NCI-H128 (cell line): ENCODE results near the gene HDAC7.

ENCODE experiments used
- DNase-seq: peaks from one replicate; lab custom pipeline; 2025; ENCODE audit not compliant: unreplicated experiment; lab: John Stamatoyannopoulos, UW

HDAC7 gene

DNA sequence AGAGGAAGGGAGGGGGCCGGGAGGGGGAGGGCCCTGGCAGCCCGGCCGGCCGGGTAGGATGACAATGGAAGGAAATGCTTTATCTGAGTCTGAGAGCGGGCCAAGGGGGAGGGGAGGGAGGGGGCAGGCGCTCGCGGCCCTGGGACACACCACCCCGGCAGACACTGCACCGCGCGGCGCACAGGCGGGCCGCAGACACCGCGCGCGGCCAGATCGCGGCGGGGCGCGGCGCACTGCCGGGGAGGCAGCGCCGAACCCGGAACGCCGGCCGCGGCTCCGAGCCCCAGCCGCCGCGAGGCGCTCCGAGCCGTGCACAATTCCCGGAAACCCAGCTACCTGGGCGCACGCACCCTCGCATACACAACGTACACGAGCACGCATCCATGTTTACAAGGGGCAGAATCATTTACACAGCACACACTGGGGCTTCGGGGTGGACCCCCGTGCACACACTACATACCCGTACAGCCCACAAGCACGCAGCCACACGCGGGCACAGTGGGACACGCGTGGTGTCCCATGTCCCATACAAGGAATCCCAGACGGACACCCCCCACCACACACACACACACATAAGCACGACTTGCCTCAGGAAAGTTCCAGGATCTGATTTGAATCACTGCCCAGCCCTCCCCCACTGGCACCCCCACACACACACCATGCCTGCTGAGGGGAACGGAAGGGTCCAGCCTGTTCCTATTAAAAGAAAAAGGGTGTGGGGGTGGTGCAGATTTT is at the start of gene HDAC7:
Gene HDAC7 (minus strand): TSS at position 8 of the 735 bp plus-strand sequence. CDS start 118 bp downstream, outside the sequence.
- DNase-seq, result no peak

DNA sequence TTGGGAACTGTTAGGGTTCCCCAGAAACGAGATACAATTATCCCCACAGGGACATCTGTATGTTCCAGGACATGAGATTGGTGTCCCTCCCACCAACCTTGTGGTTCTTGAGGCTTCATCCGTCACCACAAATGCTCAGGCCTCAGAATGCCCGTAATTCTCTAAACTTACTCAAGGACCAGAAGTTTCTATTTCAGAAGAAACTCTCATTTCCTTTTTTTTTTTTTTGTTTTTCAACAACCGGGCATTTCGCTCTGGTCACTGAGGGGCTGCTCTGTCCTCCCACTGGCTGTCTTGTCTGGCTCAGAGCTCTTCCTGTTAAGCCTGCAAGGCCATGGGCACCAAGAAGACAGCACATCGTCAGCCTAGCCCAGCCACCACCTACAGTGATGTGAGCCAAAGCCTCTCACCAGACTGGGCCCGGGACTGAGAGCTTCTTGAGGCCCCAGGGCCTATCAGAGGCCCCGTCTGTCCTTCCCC is 48.9 kb upstream of the HDAC7 start:
- DNase-seq, result no peak

GRCh38 chr12:47868041-47868440 is 48.3 kb upstream of the HDAC7 start:
- DNase-seq, result no peak

GRCh38 chr12:47867495-47867941 is 47.8 kb upstream of the HDAC7 start:
- no peak for DNase-seq

GRCh38 chr12:47864646-47865235 is 45.0 kb upstream of the HDAC7 start:
- DNase-seq, result no peak

DNA sequence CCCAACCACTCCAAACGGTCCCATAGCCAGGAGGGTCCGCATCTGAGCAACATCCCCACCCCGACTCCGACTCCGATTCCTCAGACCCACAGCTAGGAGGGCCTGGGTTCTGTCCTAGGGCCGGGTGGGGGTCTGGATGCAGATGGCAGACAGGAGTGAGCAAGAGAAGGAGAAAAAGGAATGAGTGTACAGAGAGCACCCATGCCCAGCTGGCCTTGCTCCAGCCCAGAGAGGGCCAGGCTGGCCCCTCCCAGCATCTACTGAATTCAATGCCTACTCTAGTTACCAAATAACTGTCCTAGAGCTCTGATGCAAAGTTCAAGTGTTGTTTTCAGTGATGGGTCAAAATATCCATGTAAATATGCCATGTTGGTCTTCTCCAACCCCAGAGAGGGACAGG is 44.3 kb upstream of the HDAC7 start:
- DNase-seq, result no peak

- DNase-seq, result no peak
Observed at GRCh38 chr12:47863467-47863866, 43.8 kb upstream of the HDAC7 start.

DNA sequence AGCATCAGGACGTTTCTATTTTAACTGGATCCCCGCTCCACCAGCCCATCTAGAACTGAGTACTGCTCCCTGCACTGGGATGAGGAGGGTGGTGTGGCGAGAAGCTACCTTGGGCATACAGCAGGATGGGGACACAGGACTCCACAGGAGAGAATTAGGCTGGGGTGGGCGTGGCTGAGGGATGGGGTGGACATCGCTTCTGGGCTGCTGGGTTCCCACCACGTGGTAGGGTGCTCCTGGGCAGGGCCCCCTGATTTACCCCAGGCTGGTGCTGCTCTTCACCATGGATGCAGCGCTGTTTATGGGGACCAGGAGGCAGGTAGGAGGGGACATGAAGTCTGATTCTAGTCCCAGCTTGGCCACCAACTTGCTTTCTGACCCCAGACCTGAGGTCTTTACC is 43.2 kb upstream of the HDAC7 start:
- DNase-seq, result no peak

DNA sequence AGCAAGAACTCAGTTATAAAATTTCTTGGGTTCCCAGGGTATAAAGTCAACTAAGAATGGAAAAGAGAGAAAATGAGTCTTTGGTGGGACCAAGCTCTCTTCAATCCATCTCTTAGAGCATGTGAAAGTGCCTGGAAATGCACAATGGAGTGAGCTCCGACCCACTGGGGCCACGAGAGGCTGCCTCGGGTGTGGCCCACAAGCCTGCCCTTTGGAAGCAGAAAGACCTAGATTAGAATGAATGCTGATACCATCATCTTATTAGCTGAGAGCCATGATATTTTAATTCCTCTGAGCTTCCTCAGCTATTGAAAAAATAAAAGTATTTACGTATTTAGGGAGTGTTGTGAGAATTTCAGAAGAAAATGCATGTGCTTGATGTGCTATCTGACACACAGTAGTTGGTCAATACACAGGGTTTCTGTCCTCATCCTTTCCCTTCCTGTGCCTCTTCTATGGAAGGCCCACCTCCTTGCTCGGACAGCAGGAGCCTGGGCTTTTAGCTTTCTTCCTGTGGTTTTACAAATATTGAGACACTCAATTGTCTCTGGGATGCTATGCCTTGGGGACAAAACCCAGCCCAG is 42.6 kb upstream of the HDAC7 start:
- no peak for DNase-seq

- DNase-seq, result no peak
Observed at GRCh38 chr12:47860873-47861272, 41.2 kb upstream of the HDAC7 start.

GRCh38 chr12:47860279-47860841 is 40.7 kb upstream of the HDAC7 start:
- no peak for DNase-seq

- no peak for DNase-seq
Observed at GRCh38 chr12:47858511-47859266, 39.0 kb upstream of the HDAC7 start.

DNA sequence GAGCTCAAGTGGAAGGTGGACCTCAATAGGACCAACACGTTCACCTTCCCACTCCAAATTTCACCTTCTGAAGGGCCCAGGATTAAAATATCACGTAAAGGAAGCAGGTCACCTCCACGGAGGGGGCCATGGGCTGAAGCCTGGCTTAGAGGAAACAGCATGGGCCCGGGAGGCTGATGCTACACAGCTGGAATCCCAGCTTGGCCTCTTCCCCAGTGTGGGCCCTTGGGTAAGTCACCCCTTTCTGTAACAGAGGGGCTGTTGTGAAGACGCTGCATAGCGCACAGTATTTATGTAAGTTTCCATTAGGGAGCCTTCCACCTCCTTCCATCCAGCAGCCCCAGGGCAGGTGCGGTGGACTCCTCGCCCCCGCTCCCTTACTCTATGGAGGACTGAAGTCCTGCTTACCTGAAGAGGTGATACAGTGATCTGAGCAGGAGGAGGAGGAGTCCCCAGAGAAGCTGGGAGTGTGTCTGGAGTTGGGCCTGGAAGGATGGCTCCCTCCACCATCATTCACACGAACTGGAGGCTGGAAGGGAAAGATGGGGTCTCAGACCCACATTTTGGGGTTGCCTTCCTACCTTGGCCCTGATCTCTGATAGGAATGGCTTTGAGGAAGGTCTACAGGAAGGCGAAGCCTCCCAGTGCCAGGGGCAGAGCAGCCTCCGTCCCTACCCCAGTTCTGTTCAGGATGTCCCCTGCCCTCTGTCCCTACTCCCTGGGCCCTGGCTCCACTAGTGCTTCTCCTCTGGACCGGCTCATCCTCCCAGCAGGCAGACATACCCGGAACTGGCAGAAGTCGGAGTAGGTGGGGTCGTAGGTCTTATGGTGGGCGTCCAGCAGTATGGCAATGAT is 37.2 kb upstream of the HDAC7 start:
- no peak for DNase-seq

DNA sequence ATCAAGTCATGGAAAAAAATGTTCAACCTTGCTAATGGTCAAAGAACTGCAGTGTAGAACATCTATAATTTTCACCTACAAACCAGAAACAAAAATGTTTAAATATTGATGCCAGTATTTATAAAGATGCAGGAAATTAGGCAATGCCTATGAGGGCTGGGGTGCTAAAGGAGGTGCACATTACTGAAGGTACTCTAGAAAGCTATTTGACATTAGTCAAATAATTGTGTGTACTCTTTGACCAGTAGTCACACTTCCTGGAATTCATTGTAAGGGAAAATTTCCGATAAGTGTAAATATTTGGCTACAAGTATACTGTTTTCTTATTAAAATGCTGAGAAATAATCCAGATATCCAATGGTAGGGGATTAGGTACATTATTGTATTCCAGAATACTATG is 36.4 kb upstream of the HDAC7 start:
- DNase-seq, result no peak

GRCh38 chr12:47855502-47855901 is 35.8 kb upstream of the HDAC7 start:
- DNase-seq, result no peak

- no peak for DNase-seq
Observed at GRCh38 chr12:47854531-47854930, 34.8 kb upstream of the HDAC7 start.

DNA sequence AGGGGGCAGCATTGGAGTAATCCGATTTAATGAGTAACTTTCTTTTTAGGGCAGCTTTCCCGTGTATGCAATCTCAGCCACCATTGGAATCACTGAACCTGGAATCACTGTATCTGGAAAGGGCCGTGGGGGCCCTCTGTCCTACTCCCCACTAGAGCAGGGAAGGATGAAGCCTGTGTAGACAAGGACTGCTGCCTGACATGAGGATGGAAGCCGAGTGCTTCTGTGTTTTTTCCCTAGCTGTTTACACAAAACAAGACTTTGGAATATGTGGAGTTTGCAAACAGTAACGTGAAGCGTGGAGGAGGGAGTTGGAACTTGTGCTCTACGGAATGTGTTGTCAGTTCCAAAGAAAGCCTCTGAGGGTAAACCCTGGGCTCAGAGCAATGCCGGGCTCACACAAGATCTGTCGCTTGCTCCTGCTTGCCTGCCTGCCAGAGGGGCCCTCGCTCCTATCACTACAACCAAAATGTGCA is 32.4 kb upstream of the HDAC7 start:
- no peak for DNase-seq

GRCh38 chr12:47851303-47851952 is 31.7 kb upstream of the HDAC7 start:
- DNase-seq, result no peak
